Measurements from ENCODE around the gene PPM1H.

- TF ChIP-seq TAF1 (IDR thresholded peaks at IDR 0.05; ENCODE audit: low read depth), result no peak
- no peak for TF ChIP-seq RAD21 (IDR thresholded peaks at IDR 0.05; ENCODE audit: low read depth)
- no peak for TF ChIP-seq YY1 (IDR thresholded peaks at IDR 0.05; ENCODE audit: low read depth)
These were observed 73.4 kb downstream of the PPM1H start for GRCh38 chr12:62861586-62861985.

Measured in Ishikawa (cell line).